GM19193 (cell line): ENCODE results near the gene EGFL7.

ENCODE experiments used
- POLR2A ChIP-seq: IDR thresholded peaks from 4 replicates; pipeline ENCODE4 v1.6.1; 2011; ENCODE audit not compliant: insufficient read depth, insufficient read length; ENCODE audit errors: extremely low read depth

EGFL7 gene

GRCh38 chr9:136661641-136662325 is 933 bp upstream of the EGFL7 start:
- TF ChIP-seq POLR2A = no peak

GRCh38 chr9:136662326-136662655 is 425 bp upstream of the EGFL7 start:
- TF ChIP-seq POLR2A = no peak

DNA sequence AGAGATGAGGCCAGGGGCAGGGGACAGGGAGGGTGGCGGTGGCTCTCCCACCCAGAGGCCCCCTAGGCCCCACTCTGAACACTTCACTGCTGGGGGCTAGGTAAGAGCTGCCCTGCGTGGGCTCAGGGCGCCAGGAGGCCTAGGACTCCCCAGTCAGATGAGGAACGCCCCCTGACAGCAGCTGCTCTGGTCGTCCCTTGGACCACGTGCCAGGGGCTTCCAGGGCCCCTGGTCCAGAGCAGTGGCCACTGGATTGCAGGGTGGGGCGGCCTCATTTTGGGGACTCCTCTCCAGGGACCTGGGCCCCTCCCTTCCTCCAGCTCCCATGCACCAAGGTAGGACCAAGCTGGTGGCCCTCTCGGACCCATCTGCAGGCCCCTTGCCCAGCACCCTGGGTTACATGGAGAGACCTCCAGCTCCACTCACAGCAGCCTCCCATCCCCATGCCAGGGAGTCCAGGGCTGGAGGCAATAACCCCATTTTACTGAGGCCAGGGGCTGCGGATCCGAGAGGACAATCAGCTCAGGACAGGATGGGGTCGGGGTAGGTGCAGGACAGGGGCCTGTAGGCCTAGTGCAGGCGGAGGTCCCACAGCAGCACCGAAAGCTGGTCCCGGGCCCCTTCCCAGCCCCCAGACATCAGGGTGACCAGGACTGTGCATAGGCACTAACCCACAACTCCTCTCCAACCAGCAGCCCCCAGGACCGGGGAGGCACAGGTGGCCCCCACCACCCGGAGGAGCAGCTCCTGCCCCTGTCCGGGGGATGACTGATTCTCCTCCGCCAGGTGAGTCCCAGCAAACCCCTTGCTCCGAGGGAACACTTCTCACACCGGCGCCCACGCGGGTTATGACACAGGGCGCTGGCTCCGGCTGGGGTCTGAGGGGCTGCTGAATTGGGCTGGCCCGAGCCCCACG is 1.5 kb downstream of the EGFL7 start:
- TF ChIP-seq POLR2A = no peak

- TF ChIP-seq POLR2A = no peak
Observed at GRCh38 chr9:136665111-136665703, 2.5 kb downstream of the EGFL7 start.

DNA sequence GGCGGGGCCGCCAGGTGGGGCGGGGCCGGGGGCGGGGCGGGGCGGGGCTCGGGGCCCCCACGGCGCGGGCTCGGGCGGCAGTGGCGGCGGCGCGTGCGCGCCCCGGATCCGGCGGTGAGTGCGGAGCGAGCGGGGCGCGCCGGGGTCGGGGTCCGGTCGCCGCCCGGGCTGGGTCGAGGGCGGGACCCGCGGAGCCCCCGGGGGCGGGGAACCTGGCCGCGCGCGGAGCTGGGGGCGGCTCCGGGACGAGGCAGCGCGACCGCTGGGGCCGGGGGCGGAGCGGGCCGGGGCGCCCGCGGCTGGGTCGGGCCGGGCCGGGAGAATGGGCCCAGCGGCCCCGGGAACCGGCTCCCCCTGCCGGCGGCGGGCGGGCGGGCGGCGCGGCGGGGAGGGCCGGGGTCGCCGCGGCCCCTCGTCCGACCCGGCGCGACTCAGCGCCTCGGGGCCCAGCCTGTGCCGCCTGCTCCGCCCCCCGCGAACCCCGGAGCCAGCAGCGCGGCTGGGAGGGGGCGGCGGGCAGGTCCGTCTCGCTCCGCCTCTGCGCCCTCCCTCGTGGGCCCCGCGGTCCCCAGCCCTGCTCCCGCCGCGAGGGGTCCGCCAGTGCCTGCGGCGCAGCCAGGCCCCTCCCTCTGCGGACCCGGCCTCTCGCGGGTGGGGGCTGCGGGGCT is 3.1 kb downstream of the EGFL7 start:
- TF ChIP-seq POLR2A = no peak

DNA sequence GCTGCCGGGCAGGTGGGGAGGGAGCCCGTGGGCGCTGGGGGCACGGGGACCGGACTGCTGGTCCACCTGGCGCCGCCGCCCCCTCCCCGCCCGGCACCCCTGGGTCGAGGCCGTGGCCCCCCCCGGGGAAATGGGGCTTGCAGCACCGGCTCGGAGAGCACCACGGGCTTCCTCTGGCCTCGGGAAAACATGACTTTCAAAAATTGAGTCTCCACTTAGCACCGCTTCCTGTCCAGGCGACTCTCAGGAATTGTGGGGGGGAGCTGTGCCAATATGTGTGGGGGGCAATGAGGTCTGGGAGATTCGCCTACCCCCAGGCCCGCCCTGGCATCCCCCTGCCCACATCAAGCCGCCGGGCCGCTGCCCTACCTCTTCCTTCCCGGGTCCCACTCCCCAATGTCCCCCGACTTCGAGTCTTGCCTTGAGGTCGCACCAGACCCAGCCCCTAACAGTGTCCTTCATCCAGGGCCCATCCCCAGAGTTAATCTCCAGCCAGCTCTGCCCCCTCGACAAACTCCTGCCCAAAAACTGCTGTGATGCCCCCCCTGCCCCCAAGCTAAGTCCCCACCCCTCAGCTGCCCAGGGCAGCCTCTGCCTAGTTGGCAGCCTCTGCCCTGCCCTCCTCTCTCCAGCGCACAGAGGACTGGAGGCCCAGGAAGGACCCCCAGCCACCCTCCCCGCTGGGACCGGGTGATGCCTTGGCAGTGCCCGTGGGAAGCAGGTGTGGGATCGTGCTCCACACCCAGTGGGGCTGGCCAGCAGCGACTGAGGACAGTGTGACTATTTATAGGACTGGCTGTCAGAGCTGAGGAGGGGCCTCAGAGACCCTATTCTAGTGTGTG is 3.9 kb downstream of the EGFL7 start:
- no peak for TF ChIP-seq POLR2A

GRCh38 chr9:136667214-136667939 is 4.7 kb downstream of the EGFL7 start:
- no peak for TF ChIP-seq POLR2A

DNA sequence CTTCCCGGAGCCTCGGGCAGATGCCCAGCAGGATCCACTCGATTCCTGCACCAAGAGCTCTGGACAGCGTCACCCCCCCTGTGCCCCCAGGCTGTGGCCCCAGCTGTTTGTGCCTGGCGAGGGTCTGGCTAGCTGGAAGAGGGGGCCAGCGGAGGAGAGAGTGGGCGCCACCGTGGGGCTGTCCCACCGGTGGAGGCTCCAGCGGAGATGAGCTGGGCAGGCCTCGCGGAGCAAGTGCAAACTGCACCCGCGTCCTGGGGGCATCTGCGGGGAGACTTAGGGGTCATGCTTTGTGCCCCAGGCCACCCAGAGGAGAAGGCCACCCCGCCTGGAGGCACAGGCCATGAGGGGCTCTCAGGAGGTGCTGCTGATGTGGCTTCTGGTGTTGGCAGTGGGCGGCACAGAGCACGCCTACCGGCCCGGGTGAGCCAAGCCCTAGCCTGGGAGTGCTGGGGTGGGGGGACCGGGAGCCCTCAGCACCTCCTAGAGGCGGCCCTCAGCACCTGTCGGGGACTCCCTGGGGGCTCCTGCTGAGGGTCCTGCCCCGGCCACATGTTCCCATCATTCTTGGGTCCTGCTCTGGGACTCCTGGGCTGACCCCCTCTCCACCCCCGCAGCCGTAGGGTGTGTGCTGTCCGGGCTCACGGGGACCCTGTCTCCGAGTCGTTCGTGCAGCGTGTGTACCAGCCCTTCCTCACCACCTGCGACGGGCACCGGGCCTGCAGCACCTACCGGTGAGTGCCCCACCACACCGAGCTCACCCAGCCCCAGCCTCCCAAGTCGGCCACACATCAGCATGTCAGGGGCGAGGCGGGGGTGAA is 5.4 kb downstream of the EGFL7 start:
- no peak for TF ChIP-seq POLR2A

DNA sequence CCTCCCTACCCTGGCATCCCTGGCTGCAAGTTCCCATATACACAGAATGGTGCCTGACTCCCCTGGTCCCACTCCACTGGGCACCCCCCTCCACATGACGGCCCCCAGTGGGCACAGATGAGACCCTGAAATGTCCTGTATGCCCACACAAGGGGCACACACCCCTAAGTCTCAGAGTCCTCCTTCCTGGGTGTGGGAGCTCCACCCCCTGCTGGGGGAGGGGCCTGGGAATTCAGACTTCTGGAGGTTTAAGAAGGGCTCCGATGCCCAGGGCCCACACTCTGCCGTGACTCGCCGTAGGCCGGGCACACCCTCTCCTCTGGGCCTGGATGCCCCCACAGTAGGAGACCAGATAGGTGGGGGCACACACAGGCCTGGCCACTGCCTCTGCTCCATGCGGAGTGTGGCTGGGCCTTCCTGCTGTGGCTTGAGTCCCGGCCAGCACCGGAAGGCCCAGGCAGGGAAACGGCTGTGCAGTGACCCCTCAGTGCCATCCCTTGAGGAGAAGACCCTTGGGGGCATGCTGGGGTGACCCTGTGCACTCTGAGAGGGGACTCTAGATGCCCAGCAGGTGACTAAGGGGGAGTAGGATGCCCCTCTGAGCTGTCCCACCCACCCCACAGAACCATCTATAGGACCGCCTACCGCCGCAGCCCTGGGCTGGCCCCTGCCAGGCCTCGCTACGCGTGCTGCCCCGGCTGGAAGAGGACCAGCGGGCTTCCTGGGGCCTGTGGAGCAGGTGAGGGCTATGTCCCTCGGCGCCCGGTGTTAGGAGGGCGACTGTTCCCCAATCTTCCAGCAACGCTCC is 6.5 kb downstream of the EGFL7 start:
- TF ChIP-seq POLR2A = no peak

GRCh38 chr9:136669791-136670464 is 7.2 kb downstream of the EGFL7 start:
- TF ChIP-seq POLR2A = no peak

GRCh38 chr9:136670576-136671253 is 8.0 kb downstream of the EGFL7 start:
- TF ChIP-seq POLR2A = no peak
